Activated CD8-positive, alpha-beta memory T cell treated with anti-CD3 and anti-CD28 coated beads, Interleukin-2, amount 50 U/mL, for 1 hour (primary cell): Measurements from ENCODE around the gene AZIN2.
"Not testable (repeated sequence)": the region's sequence is repeated elsewhere in the genome, so short reads cannot be mapped to it uniquely, and the experiment has no call there.

Experiments used
- DNase-seq: peaks from one replicate; pipeline ENCODE4 v3.0.0-alpha.2; 2020; ENCODE audit errors: extremely low read depth

The AZIN2 gene

GRCh38 chr1:33094971-33095604 is 14.1 kb downstream of the AZIN2 start:
- no peak for DNase-seq

GRCh38 chr1:33096363-33097005 is 15.5 kb downstream of the AZIN2 start:
- no peak for DNase-seq

GRCh38 chr1:33097137-33097611 is 16.2 kb downstream of the AZIN2 start:
- DNase-seq, result no peak

- DNase-seq, result no peak
These were observed 16.8 kb downstream of the AZIN2 start for GRCh38 chr1:33097762-33098161.

GRCh38 chr1:33098371-33098770 is 17.4 kb downstream of the AZIN2 start:
- no peak for DNase-seq

- peak; percentile 45 for DNase-seq
These were observed 18.6 kb downstream of the AZIN2 start for GRCh38 chr1:33099290-33100118.

GRCh38 chr1:33100119-33100415 is 19.1 kb downstream of the AZIN2 start:
- not testable (repeated sequence) for DNase-seq

- no peak for DNase-seq
These were observed 29.5 kb downstream of the AZIN2 start for GRCh38 chr1:33110477-33110876.

GRCh38 chr1:33111965-33112364 is 31.0 kb downstream of the AZIN2 start:
- no peak for DNase-seq

- DNase-seq, result no peak
These were observed 36.6 kb downstream of the AZIN2 start for GRCh38 chr1:33117440-33118085.

- no peak for DNase-seq
These were observed 37.3 kb downstream of the AZIN2 start for GRCh38 chr1:33118274-33118673.

- no peak for DNase-seq
These were observed 38.1 kb downstream of the AZIN2 start for GRCh38 chr1:33119050-33119449.

- no peak for DNase-seq
These were observed 38.7 kb downstream of the AZIN2 start for GRCh38 chr1:33119532-33120217.

GRCh38 chr1:33120436-33121231 is 39.7 kb downstream of the AZIN2 start:
- no peak for DNase-seq

GRCh38 chr1:33121728-33122127 is 40.8 kb downstream of the AZIN2 start:
- DNase-seq, result no peak

GRCh38 chr1:33122483-33123178 is 41.7 kb downstream of the AZIN2 start:
- no peak for DNase-seq

- no peak for DNase-seq
These were observed 42.3 kb downstream of the AZIN2 start for GRCh38 chr1:33123266-33123665.

- DNase-seq, result not testable (repeated sequence)
These were observed 43.7 kb downstream of the AZIN2 start for GRCh38 chr1:33124647-33125046.

- DNase-seq, result no peak
These were observed 45.6 kb downstream of the AZIN2 start for GRCh38 chr1:33126411-33127000.
